Vagina (tissue), 2 donors: ENCODE measurements around the gene SLFN11.

Experiments used
- POLR2A ChIP-seq, 2 donors: fragments of 450-650 bp; IDR thresholded peaks; one replicate each; pipeline ENCODE4 v1.6.1; 2017; ENCODE audit warnings: antibody characterized with exemption in 2 of 2, mild to moderate bottlenecking in 2 of 2, moderate library complexity in 2 of 2
- TF ChIP-seq, protein P1 (sequence below), 3 experiments: fragments of 450-650 bp in 2 of 3; fragments of 200-600 bp in 1 of 3; sonication (generic) in 1 of 3; IDR thresholded peaks; one replicate each; pipeline ENCODE4 v1.5.1; 2017 to 2019; ENCODE audit warnings: antibody characterized with exemption in 3 of 3, mild to moderate bottlenecking in 2 of 3, moderate library complexity in 2 of 3

DNA sequence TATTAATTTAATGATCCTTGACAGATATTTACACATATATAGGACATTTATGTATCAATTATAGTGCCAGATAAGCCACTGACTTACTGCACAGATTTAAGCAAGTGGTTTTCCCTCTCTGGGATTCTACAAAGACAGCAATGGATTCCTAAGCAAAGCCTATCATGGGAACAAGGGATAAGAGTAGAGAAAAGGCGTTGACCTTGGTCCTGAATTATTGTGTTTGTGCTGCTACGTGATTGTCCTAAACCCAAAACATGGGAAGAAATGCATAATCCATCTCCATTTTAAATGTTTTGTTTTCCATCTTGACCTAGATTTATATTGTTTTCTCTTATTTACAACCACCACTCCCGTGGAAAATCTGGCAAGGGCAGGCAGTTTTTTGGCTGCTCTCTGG is 14.0 kb downstream of the SLFN11 start:
- TF ChIP-seq, protein P1, sequence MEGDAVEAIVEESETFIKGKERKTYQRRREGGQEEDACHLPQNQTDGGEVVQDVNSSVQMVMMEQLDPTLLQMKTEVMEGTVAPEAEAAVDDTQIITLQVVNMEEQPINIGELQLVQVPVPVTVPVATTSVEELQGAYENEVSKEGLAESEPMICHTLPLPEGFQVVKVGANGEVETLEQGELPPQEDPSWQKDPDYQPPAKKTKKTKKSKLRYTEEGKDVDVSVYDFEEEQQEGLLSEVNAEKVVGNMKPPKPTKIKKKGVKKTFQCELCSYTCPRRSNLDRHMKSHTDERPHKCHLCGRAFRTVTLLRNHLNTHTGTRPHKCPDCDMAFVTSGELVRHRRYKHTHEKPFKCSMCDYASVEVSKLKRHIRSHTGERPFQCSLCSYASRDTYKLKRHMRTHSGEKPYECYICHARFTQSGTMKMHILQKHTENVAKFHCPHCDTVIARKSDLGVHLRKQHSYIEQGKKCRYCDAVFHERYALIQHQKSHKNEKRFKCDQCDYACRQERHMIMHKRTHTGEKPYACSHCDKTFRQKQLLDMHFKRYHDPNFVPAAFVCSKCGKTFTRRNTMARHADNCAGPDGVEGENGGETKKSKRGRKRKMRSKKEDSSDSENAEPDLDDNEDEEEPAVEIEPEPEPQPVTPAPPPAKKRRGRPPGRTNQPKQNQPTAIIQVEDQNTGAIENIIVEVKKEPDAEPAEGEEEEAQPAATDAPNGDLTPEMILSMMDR (IDR thresholded peaks at IDR 0.05), result no peak
- TF ChIP-seq POLR2A (IDR thresholded peaks at IDR 0.05), result no peak
